Measurements from ENCODE around the gene MTG2.

MTG2 gene

DNA sequence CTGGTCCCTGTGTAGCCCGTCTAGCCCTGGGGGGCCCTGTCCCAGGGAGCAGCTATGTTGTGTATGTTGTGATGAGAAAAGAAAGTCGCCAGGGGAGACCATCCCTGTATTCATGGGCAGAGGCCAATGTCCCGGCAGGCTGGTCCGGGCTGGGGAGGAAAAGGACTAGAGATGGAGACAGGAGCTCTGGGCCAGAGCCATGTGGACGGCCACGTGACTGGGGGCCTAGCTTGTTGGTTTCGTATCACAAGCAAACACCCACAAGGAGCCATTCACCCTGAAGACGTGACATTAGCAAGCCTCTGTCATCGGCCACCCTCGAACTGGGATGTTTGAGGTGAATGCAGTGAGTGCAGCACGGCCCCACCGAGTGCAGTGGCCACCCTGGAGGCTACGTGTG lies 40.1 kb downstream of the MTG2 start:
- DNase-seq: no peak

DNA sequence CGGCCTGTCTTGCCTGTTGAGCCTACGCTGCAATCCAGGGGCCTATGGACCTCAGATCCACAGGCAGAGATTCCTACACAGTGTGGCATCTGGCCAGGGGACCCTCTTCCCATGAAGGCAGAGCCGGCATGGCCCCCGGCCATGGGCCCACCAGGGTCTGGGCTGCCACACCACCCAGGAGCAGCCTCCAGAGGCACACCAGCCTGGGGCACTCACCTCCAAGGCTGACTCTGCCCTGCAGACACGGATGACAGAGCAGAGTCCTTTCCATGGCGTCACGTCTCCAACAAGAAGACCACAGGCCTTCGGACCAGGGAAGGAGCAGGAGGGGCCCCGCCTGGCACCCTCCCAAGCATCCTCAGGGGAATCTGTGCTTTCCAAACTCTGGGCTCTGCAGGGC lies 40.7 kb downstream of the MTG2 start:
- DNase-seq: no peak

DNA sequence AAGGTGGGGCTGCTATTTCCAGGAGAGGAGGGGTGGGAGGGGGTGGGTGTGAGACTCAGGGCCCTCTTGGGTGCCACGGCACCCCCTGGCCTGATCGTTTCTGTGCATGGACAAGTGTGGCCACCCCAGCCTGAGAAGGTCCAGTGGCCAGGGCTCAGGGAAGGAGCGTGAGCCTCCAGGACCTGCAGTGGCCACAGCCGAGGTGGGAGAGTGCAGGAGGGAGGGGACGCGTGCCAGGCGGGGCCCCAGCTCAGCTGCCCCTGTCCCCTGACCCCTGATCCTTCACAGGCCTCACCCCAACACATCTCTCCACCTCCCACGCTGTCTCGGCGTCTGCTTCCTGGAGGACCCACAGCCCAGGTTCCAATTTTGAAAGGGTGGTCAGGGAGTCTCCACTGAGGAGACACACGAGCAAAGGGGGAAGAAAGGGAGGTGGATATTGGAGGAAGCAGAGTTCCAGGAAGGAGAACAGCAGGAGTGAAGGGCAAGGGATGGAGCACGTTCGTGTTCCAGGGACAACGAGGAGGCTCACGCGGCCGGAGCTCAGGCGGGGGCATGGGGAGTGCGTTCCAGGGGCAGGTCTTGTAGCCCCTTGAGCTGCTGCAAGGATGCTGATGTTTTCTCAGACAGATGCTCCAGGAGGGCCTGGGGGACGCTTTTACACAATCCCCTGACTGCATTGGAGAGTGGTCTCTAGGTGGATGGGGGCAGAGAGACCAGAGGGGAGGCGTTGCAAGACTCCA lies 41.5 kb downstream of the MTG2 start:
- no peak for DNase-seq

DNA sequence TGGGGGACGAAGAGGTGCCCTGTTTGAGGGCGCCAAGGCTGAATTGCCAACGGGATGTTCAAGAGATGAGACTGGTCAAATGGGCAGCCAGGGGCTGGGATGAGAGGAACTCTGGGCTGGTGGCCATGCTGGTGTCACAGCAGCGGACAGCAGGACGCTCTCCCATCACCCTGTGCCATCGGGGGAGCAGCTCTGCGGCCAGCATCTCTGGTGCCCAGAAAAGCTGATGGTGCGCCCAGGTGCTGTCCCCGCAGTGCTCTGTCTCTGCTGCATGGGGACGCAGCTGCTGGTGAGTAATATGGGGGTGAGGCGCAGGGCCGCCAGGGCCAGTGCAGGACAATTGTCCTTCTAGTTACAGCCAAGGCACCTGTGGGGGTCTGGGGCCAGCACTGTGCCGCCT lies 42.2 kb downstream of the MTG2 start:
- no peak for DNase-seq

DNA sequence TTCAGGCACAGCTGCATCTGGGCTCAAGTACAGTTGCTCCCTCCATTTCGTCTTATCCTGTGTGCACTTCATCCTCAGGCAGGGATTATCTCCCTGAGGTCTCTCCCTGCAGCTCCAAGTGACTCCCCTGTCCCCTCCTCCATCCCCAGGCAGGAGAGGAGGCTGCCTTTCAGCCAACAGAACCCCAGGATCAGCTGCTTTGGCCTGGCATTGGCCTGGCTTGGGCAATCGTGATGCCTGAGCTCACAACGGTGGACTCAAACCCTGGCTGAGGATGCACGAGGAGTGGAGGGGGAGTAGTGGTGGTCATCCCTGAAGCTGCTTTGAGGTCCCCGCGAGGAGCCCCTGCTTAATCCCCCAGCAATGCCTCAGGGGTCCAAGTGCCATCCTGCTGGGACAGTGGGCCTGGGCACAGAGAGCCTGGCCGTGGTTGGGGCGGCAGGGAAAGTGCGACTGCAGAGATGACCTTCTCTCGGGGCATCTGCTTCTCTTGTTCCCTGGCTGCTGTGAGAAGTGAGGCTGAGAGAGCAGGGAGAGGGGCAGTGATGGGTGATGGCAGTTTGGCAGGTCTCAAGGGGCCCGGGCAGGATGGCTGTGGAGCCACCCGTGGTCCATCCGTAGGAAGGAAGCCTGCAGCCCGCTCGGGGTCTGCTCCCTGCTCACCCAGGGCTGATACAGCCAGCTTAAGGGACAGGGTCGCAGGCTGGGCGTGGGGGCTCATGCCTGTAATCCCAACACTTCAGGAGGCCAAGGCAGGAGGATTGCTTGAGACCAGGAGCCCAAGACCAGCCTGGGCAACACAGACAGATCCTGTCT lies 43.2 kb downstream of the MTG2 start:
- no peak for DNase-seq

DNA sequence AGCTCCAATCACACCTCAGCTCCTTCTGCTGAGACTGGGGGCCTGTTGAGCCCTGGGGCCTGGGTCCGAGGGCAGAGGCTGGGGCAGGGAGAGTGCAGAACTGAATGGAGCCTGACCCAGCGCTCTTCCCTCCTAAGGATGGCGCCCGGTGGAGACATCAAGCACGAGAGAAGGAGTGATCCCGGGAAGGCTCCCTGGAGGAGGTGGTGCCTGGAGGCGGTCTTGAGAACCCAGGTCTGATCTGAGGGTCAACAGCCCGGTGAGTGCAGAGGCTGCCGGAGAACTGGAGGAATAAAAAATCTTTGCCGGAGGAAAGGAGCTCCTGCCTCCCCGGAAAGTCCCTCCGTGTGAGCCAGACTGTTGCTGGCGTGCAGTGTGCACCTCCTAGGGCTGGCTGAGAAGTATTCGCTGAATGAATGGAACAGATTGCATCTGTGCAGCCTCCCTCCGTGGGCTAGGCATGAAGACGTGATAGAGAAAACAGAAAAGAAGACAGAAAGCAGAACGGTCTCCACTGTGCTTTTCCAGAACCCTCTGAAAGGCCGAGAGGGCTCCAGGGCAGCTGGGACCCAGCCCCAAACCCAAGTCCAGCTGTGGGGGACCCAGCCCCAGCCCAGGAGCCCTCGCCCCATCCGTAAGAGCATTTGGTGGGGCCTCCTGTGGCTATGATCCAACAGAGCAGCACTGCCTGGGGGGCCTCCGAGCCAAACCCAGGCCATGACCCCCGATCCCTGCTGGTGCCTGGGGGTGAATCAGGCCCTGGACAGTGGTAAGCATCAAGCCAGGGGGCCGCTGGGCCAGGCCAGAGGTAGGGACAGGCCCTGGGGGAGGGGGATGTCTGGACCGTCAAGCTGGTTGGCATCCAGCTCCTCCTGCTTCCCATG lies 44.1 kb downstream of the MTG2 start:
- DNase-seq: no peak

DNA sequence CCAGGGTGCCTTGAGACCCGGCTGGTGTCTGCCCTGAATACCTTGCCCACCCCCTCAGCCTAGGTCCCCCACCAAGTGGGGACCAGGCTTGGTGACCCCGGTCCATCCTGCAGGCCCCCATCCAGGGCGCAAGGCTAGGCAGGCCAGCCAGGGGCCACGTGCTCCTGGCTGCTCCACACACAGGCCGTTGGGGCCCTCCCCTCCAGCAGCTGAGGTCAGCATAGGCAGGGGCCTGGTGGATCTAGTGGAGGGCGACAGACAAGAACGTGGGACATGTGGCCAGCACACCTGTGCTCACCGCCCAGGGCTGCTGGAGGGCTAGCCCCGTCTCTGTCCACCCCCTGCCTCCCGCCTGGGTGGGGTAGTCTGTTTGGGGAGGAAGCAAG lies 44.8 kb downstream of the MTG2 start:
- no peak for DNase-seq

DNA sequence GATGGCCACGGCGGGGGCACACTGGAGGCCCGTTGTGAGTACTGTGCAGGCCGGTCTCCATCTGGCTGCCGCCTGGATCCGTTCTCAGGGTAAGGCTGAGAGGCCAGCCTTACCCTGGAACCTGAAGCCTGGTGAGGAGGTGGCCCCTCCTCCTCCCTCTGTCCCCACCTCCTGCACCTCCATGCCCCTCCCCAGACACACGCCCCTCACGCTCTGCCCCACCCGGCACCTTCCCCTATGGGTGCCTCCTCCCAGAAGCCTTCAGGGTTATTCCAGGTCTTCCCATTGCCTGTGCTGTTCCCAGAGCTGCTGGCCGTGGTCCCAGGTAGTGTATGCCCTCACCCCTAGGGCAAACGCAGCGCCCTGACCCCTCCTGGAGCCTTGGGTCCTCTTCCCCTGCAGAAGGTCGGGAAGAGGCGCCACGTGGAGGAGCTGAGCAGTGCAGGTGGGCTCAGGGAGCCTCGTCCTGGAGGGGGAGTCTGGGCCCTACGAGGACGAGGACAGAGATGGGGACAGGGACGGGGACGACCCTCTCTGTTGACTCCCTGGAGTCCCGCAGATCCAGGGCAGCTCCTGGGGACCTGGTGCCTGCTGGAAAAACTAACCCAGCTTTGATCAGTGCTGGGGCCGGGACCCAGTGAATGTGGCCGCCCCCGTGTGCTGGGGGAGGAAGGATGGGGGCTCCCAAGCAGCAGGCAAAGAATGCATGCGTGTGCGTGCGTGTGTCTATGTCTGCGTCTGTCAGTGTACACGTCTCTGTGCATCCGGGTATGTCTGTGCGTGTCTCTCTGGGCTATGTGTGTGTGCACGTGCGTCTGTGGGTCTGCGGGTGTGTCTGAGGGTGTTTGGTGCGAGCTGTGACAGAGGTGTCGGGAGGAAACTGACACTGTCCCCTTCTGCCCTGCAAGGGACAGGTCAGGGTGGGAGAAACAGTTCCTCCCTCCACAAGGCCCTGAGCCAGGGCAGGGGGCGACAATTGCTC lies 45.4 kb downstream of the MTG2 start:
- DNase-seq: no peak

DNA sequence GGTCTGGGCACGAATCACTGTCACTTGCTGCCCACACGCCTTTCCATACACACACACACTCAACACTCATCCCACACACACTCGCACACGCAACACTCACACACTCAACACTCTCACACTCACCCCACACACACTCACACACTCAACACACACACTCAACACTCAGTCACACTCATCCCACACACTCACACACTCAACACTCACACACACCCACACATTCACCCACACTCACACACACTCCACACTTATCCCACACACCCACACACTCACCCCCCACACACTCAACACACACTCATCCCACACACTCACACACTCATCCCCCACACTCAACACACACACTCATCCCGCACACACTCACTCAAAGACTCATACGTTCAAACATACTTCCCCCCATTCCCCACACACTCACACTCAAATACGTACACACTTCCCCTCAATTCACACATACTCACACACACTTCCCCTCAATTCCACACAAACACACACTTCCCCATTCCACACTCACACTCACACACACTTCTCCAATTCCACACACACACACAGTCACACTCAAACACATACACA lies 46.2 kb downstream of the MTG2 start:
- DNase-seq: no peak

DNA sequence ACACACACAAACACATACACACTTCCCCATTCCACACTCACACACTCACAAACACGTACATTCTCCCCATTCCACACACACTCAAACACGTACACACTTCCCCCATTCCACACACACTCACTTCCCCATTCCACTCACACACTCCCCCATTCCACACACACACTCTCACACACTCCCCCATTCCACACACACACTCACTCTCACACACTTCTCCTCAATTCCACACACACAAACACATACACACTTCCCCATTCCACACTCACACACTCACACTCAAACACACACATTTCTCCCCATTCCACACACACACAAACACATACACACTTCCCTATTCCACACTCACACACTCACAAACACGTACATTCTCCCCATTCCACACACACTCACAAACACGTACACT lies 46.8 kb downstream of the MTG2 start:
- no peak for DNase-seq

DNA sequence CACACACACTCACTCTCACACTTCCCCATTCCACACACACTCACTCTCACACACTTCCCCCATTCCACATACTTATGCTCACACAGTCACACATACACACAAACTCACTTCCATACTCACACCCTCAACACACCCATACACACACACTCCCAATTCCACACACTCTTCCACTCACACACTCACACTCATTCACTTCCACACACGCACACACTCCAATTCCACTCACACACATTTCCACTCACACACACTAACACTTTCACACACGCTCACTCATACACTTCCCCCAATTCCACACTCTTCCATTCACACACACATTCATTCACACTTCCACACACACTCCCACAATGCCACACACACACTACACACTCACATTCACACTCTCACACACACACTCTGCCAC lies 47.4 kb downstream of the MTG2 start:
- no peak for DNase-seq

DNA sequence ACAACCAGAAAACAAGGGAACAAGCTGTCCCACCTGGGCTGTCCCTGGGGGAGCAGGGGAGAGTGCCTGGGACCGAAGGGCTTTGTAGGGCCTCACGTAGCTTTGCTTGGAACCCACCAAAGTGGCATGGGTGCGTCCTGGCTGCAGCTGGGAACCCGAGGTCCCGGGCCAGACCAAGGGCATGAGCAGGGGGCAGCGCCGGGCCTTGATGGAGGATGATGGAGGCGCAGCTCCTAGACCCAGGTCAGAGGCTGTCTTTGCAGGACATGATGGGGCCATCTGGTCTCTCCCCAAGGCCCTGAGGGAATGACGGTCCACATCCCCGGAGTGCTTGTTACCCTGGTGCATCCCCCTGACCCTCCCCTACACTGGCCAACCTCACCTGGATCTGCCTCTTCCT lies 47.9 kb downstream of the MTG2 start:
- no peak for DNase-seq

DNA sequence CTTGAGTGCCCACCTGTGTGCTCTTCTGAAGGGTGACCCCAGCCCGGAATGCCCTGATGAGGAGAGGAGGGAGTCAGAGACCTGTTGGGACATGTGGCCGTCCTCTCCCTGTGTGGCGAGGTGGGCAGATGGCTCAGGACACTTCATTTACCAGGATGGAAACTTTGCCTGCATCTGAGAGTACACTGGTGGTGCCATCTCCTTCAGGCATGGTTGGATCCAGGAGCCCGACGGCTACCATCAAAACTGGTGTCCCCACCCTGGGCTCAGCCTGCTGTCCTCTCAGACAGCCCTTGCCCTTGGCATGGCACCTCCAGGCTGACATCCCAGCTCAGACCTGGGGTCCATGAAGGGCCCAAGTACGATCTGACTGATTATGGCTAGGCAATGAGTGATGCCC lies 48.5 kb downstream of the MTG2 start:
- DNase-seq: no peak

DNA sequence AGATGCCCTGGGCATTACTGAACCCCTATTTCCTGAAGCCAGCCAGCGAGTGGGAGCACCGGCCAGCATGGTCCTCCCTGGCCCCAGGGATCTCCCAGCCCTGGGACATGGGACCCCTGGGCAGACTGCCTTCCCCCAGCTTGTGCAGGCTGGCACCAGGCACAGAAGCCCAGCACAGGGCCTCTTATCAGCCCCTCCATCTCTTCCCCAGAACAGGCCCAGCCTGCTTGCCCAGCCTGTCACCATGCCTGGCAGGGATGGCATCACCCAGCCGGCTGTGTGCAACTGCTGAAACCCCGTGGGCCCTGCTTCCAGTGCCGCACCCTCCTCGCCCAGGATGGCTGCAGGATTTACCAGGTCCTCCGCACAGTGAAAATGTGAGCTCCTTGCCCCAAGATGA lies 49.4 kb downstream of the MTG2 start:
- no peak for DNase-seq

DNA sequence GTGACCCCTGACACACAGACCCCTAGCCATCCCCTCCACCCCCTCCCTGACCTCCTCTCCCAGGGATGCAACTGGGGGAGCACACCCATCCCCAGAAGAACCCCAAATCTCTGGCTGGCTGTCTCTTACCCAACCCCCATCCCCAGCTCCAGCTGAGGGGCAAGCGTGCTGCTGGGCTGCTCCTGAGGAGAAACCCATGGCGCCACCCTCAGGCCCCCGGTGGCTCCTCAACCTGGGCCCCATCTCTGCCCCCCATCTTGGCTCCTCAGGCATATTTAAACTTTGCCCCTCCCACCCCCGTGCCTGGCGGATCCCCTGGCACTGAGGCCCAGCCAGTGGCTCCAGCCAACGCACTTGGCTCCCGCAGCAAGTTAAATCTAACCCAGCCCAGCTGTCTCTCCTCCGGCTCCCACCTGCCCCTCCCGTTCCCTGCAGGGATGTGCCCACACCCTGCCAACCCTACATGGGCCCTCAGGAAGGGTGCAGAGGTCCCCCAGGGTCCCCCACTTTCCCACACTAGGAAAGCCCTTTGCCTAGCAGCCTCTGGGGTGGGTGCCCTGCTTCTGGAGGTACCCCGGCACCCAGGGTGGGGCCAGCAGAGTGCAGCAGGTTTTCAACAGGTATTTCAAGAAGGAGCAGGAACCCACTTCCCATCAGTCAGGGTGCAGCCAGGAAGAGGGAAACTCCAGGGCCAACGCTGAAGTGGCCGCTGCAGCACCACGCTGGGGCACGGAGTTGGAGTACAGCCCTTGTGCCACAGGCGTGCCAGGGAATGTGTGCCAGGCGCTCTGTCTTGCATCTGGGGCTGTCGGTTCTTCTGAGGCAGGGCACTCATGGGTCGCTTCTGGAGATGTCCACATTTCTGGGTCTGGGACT lies 50.2 kb downstream of the MTG2 start:
- DNase-seq: no peak

DNA sequence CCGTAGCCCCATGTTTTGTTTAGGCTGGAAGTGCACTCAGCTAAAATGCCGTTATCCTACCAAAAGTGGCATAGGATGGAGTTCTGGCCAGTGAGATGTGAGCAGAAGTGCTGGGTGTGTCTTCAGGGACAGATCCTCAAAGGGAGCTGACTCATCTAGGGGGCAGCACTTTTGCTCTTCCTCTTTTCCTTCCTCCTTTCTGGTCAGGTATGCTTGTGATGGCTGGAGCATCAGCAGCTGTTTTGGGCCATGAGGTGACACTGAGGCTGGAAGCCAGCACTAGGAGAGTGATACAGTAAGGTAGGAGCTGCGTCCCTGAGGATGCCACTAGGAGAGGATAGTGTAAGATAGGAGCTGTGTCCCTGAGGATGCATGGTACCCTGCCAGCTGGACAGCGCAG lies 50.9 kb downstream of the MTG2 start:
- no peak for DNase-seq

DNA sequence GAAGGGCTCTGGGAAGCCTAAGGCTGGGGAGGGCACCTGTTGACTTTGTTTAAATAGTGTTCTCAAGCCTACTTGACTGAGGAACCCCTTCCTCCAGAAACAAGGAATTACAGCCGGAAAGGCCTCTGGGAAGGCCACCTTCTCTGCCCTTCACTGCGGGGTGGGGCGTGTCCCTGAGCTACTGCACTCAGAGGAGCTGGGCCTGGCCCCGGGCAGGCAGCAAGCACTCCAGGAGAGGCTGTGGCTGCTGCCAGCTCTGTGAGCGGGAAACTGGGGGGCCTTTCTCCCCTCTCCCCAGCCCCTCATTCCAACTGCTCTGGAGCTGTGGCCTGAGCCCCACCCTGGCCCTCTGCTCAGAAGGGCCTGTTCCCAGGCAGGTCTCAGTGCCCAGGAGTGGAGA lies 51.5 kb downstream of the MTG2 start:
- DNase-seq: no peak

DNA sequence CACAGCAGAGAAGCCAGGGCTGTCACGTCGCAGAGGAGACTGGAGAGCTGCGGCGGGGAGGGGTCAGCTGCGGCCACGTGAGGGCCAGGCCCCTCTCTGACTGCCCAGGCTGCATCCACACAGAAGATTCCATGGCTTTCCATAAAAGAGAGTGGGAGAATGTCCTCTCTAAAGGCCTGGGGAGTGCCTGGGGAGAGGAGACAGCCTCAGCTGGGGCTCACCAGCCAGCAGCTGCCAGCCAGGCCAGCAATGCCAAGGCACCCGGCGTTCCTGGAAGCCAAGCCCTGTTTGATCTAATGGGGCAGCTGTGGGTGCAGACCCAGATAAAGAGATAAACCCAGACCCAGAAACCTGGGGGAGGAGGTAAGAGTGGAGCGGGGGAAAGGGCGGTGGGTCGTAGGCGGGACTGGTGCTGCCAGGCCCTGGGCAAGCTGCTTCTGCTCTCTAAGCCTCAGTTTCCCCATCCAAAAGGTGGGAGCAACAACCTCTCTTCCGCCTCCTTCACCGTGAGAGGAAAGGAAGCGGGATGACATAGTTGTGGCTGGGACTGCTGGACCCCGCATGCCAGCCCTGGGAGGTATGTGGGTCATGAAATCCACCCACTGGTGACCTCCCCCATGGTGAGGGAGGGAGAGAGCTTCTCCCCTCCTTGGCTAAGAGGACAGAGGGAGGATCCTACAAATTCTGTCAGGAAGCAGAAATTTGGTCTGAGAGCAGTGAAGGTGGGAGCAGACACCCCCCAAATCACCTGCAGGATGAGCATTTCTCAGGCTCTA lies 52.4 kb downstream of the MTG2 start:
- DNase-seq: no peak

DNA sequence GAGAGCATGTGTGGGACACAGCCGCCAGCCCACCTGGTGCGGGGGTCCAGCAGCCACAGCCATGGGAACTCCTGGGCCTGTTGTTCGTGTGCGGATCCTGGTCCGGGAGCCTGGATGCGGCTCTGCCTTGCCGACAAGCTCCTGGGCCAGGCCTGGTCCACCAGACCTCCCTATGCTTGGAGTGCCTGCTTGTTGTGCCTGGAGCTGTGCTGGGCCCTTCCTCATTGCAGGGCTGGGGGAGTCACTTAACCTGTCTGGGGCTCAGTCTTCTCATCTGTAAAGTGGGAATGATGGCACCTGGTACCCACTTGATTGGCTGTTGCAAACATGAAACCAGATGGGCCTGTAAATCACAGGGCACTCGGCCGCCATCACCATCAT lies 52.9 kb downstream of the MTG2 start:
- DNase-seq: no peak

DNA sequence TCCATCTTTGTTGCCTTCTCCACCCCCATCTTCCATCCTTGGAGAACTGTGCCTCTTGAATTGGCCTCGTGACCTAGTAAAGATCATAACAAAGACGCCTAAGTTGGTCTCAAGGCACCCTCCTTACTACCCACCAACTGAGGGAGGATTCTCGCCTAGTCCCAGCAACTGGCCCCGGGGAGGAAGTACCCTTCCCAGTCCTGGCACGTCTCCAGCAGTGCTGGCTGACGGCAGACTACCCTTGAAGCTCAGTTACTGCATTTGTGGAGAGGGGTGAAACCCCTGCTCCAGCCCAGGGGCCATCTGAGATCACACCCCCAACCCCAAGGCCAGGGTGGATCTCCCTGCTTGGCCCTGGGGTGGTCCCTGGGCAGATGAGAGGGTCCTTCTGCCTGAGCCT lies 53.4 kb downstream of the MTG2 start:
- no peak for DNase-seq

Measured in NCI-H1694 (cell line).